ENCODE data around the gene HSD17B4.
"Not testable (repeated sequence)": the region's sequence is repeated elsewhere in the genome, so short reads cannot be mapped to it uniquely, and the experiment has no call there.

GRCh38 chr5:119439632-119440031 is 12.7 kb upstream of the HSD17B4 start:
- not testable (repeated sequence) for TF ChIP-seq POLR2A (IDR thresholded peaks at IDR 0.05; ENCODE audit: low read length); GATA1 (IDR thresholded peaks at IDR 0.05; ENCODE audit: low read depth, low read length)
